Mucosa of rectum (tissue), 2 donors: ENCODE measurements around the gene PI4KA.
A peak's percentile ranks its signal among the peaks of the same experiment; 100 is the strongest.

ENCODE experiments used
- H3K27ac ChIP-seq, 2 donors: one replicate each; pipeline ENCODE4 v1.7.0; 2013; ENCODE audit warnings: inconsistent platforms in 2 of 2, low read depth in 2 of 2, low read length in 2 of 2
- H3K27me3 ChIP-seq, 2 donors: one replicate each; pipeline ENCODE4 v1.7.0; 2013; ENCODE audit warnings: low read length in 2 of 2; ENCODE audit not compliant: control insufficient read depth in 2 of 2, insufficient read depth in 2 of 2
- H3K36me3 ChIP-seq, 2 donors: one replicate each; pipeline ENCODE4 v1.7.0; 2013; ENCODE audit warnings: low read length in 2 of 2; ENCODE audit not compliant: control insufficient read depth in 2 of 2, insufficient read depth in 2 of 2
- H3K4me1 ChIP-seq, 2 donors: one replicate each; pipeline ENCODE4 v1.7.0; 2013; ENCODE audit warnings: low read length in 2 of 2, mild to moderate bottlenecking in 1 of 2; ENCODE audit not compliant: control insufficient read depth in 2 of 2, insufficient read depth in 2 of 2
- H3K4me3 ChIP-seq, 2 donors: one replicate each; pipeline ENCODE4 v1.7.0; 2013; ENCODE audit warnings: low read length in 2 of 2
- H3K9ac ChIP-seq, 2 donors: one replicate each; pipeline ENCODE4 v1.7.0; 2013; ENCODE audit warnings: low read length in 2 of 2, low read depth in 1 of 2, mild to moderate bottlenecking in 1 of 2
- H3K9me3 ChIP-seq, 2 donors: one replicate each; pipeline ENCODE4 v1.7.0; 2013; ENCODE audit warnings: low read length in 2 of 2; ENCODE audit not compliant: control insufficient read depth in 2 of 2
- donor health status: healthy.
- donor health status: Normal muscosa, but diverticular disease.

PI4KA gene

GRCh38 chr22:20865875-20866445 is 7.3 kb upstream of the PI4KA start:
- no peaks in the 10 kb centered on the region for H3K27me3 ChIP-seq
- H3K9me3 ChIP-seq: no peaks in the 10 kb centered on the region
- peaks cover 24 to 26% of the 10 kb centered on the region in 2 donors for H3K4me1 ChIP-seq
- peaks cover 12% of the 10 kb centered on the region in 2 donors for H3K36me3 ChIP-seq
- no peak overlapping the region for H3K4me3 ChIP-seq
- H3K27ac ChIP-seq: no peak overlapping the region
- H3K9ac ChIP-seq: no peak overlapping the region

GRCh38 chr22:20865331-20865730 is 6.7 kb upstream of the PI4KA start:
- Histone ChIP-seq H3K27ac (no peak overlapping the region), H3K36me3 (peaks cover 6 to 7% of the 10 kb centered on the region in 2 donors), H3K4me3 (no peak overlapping the region), H3K4me1 (peaks cover 24 to 26% of the 10 kb centered on the region in 2 donors), H3K9me3 (no peaks in the 10 kb centered on the region), H3K27me3 (no peaks in the 10 kb centered on the region), H3K9ac (no peak overlapping the region)

GRCh38 chr22:20864186-20864908 is 5.7 kb upstream of the PI4KA start:
- peaks cover 3 to 4% of the 10 kb centered on the region in 2 donors for H3K36me3 ChIP-seq
- H3K27ac ChIP-seq: no peak overlapping the region
- no peaks in the 10 kb centered on the region for H3K9me3 ChIP-seq
- no peak overlapping the region for H3K4me3 ChIP-seq
- H3K27me3 ChIP-seq: no peaks in the 10 kb centered on the region
- H3K4me1 ChIP-seq: peaks cover 30 to 33% of the 10 kb centered on the region in 2 donors
- peak overlapping the region in 1 of 2 donors; percentile 3 for H3K9ac ChIP-seq

GRCh38 chr22:20863366-20863765 is 4.8 kb upstream of the PI4KA start:
- Histone ChIP-seq H3K9me3 (no peaks in the 10 kb centered on the region), H3K9ac (no peak overlapping the region), H3K4me3 (no peak overlapping the region)

GRCh38 chr22:20862540-20862939 is 3.9 kb upstream of the PI4KA start:
- H3K36me3 ChIP-seq: peaks cover 0 to 4% of the 10 kb centered on the region in 2 donors
- H3K9me3 ChIP-seq: no peaks in the 10 kb centered on the region
- H3K4me3 ChIP-seq: no peak overlapping the region
- H3K9ac ChIP-seq: no peak overlapping the region
- H3K27ac ChIP-seq: no peak overlapping the region
- H3K27me3 ChIP-seq: no peaks in the 10 kb centered on the region
- peaks cover 30 to 32% of the 10 kb centered on the region in 2 donors for H3K4me1 ChIP-seq

More at GRCh38 chr22:20863366-20863765, 4.8 kb upstream of the PI4KA start:
- H3K27me3 ChIP-seq: no peaks in the 10 kb centered on the region
- H3K27ac ChIP-seq: no peak overlapping the region
- H3K36me3 ChIP-seq: peaks cover 0 to 4% of the 10 kb centered on the region in 2 donors
- H3K4me1 ChIP-seq: peaks cover 29 to 32% of the 10 kb centered on the region in 2 donors

- H3K36me3 ChIP-seq: peaks cover 0 to 4% of the 10 kb centered on the region in 2 donors
- no peaks in the 10 kb centered on the region for H3K27me3 ChIP-seq
- peaks cover 17 to 18% of the 10 kb centered on the region in 2 donors for H3K4me1 ChIP-seq
- peak overlapping the region; percentile 81 to 84 for H3K27ac ChIP-seq
- peak overlapping the region; percentile 79 to 97 for H3K4me3 ChIP-seq
- peak overlapping the region; percentile 75 to 94 for H3K9ac ChIP-seq
- no peaks in the 10 kb centered on the region for H3K9me3 ChIP-seq
Measured at GRCh38 chr22:20859615-20860014, 1.0 kb upstream of the PI4KA start.

GRCh38 chr22:20857838-20858614 is 585 bp downstream of the PI4KA start:
- Histone ChIP-seq H3K9me3 (no peaks in the 10 kb centered on the region), H3K4me3 (peak overlapping the region; percentile 79 to 97), H3K27ac (peak overlapping the region; percentile 84 to 86), H3K27me3 (no peaks in the 10 kb centered on the region), H3K36me3 (no peaks in the 10 kb centered on the region), H3K4me1 (peaks cover 17 to 18% of the 10 kb centered on the region in 2 donors), H3K9ac (peak overlapping the region; percentile 73 to 94)

- peaks cover 17 to 18% of the 10 kb centered on the region in 2 donors for H3K4me1 ChIP-seq
- no peaks in the 10 kb centered on the region for H3K36me3 ChIP-seq
- H3K27me3 ChIP-seq: no peaks in the 10 kb centered on the region
- H3K9me3 ChIP-seq: no peaks in the 10 kb centered on the region
- H3K4me3 ChIP-seq: peak overlapping the region; percentile 79 to 97
- H3K27ac ChIP-seq: no peak overlapping the region
- peak overlapping the region; percentile 26 to 94 for H3K9ac ChIP-seq
Measured at GRCh38 chr22:20857247-20857643, 1.4 kb downstream of the PI4KA start.

GRCh38 chr22:20853236-20853660 is 5.4 kb downstream of the PI4KA start:
- no peak overlapping the region for H3K9ac ChIP-seq
- no peaks in the 10 kb centered on the region for H3K36me3 ChIP-seq
- peaks cover 10% of the 10 kb centered on the region in 2 donors for H3K4me1 ChIP-seq
- no peaks in the 10 kb centered on the region for H3K9me3 ChIP-seq
- H3K4me3 ChIP-seq: no peak overlapping the region
- H3K27ac ChIP-seq: no peak overlapping the region
- H3K27me3 ChIP-seq: no peaks in the 10 kb centered on the region

GRCh38 chr22:20852503-20852902 is 6.1 kb downstream of the PI4KA start:
- H3K27me3 ChIP-seq: no peaks in the 10 kb centered on the region

More at GRCh38 chr22:20852503-20852902, 6.1 kb downstream of the PI4KA start:
- H3K4me1 ChIP-seq: peaks cover 4 to 5% of the 10 kb centered on the region in 2 donors
- H3K9me3 ChIP-seq: no peaks in the 10 kb centered on the region
- no peaks in the 10 kb centered on the region for H3K36me3 ChIP-seq
- no peak overlapping the region for H3K4me3 ChIP-seq
- H3K9ac ChIP-seq: no peak overlapping the region
- H3K27ac ChIP-seq: no peak overlapping the region
